NCI-H128 (cell line): Measurements from ENCODE around the gene PIK3R4.

ENCODE experiments used
- DNase-seq: peaks from one replicate; lab custom pipeline; 2025; ENCODE audit not compliant: unreplicated experiment; lab: John Stamatoyannopoulos, UW

The PIK3R4 gene

GRCh38 chr3:130644628-130645253 is 101.9 kb downstream of the PIK3R4 start:
- no peak for DNase-seq

- no peak for DNase-seq
Observed at GRCh38 chr3:130640027-130640426, 106.6 kb downstream of the PIK3R4 start.

- no peak for DNase-seq
Observed at GRCh38 chr3:130636480-130637234, 110.0 kb downstream of the PIK3R4 start.

- DNase-seq = no peak
Observed at GRCh38 chr3:130635978-130636377, 110.7 kb downstream of the PIK3R4 start.

GRCh38 chr3:130635285-130635684 is 111.3 kb downstream of the PIK3R4 start:
- DNase-seq = no peak
